WTC11 (cell line): Measurements from ENCODE around the gene STRADB. TPM values are rescaled to one million over a fixed set of nuclear protein-coding genes. Genes with fewer than 3 reads are reported as not detected.

Experiments used
- ATAC-seq: fragments of 200-7000 bp; cut with Tn5 transposase; 2 replicates; pipeline ENCODE4 v1.10.0; 2021; ENCODE audit warnings: mild to moderate bottlenecking, moderate library complexity
- CTCF ChIA-PET: fragments of 300-600 bp; sonication (Branson Sonifier 250); formaldehyde crosslinking; loops from one replicate; lab custom pipeline; 2021; ENCODE audit warnings: antibody characterized with exemption; lab: Charles Lee
- POLR2A ChIA-PET: fragments of 350-600 bp; sonication (Branson Sonifier 250); formaldehyde crosslinking; loops from one replicate; lab custom pipeline; 2021; ENCODE audit warnings: antibody characterized with exemption; lab: Charles Lee
- DNase-seq: peaks from one replicate; pipeline ENCODE4 v3.0.0; 2021; ENCODE audit warnings: low spot score
- H3K27ac Mint-ChIP-seq: 2 replicates; pipeline ENCODE4 v1.8.0; 2021; ENCODE audit warnings: mixed read lengths
- H3K27me3 Mint-ChIP-seq: 2 replicates; pipeline ENCODE4 v1.8.0; 2021; ENCODE audit warnings: low read depth, mild to moderate bottlenecking, moderate library complexity, mixed read lengths
- H3K36me3 Mint-ChIP-seq: 2 replicates; pipeline ENCODE4 v1.8.0; 2021; ENCODE audit warnings: mixed read lengths
- H3K4me1 Mint-ChIP-seq: 2 replicates; pipeline ENCODE4 v1.8.0; 2022; ENCODE audit warnings: mixed read lengths
- H3K4me3 Mint-ChIP-seq: 2 replicates; pipeline ENCODE4 v1.8.0; 2021; ENCODE audit warnings: mild to moderate bottlenecking, moderate library complexity, mixed read lengths
- H3K9me3 Mint-ChIP-seq: 2 replicates; pipeline ENCODE4 v1.8.0; 2021; ENCODE audit warnings: mixed read lengths
- ATF1 ChIP-seq: sonication (generic); formaldehyde crosslinking; IDR thresholded peaks from 2 replicates; pipeline ENCODE4 v1.8.1; 2023; ENCODE audit warnings: mild to moderate bottlenecking, moderate library complexity, missing genetic modification reagents
- CBFB ChIP-seq: sonication (generic); formaldehyde crosslinking; IDR thresholded peaks from 2 replicates; pipeline ENCODE4 v1.8.1; 2022; ENCODE audit warnings: mild to moderate bottlenecking, low read depth, missing genetic modification reagents
- E2F5 ChIP-seq: sonication (generic); formaldehyde crosslinking; IDR thresholded peaks from 2 replicates; pipeline ENCODE4 v1.8.1; 2022; ENCODE audit warnings: mild to moderate bottlenecking, moderate library complexity, missing genetic modification reagents
- IRF2 ChIP-seq: sonication (generic); formaldehyde crosslinking; IDR thresholded peaks from 2 replicates; pipeline ENCODE4 v1.8.0; 2022; ENCODE audit warnings: low read depth, missing genetic modification reagents, borderline replicate concordance
- MYBL2 ChIP-seq: sonication (generic); formaldehyde crosslinking; IDR thresholded peaks from 2 replicates; pipeline ENCODE4 v1.8.1; 2023; ENCODE audit warnings: mild to moderate bottlenecking, moderate library complexity, missing genetic modification reagents
- NFE2L1 ChIP-seq: sonication (generic); formaldehyde crosslinking; IDR thresholded peaks from 2 replicates; pipeline ENCODE4 v1.8.1; 2023; ENCODE audit warnings: missing genetic modification reagents
- NR1H2 ChIP-seq: sonication (generic); formaldehyde crosslinking; IDR thresholded peaks from 2 replicates; pipeline ENCODE4 v1.9.0; 2021; ENCODE audit warnings: mild to moderate bottlenecking, moderate library complexity, missing genetic modification reagents
- OVOL2 ChIP-seq: fragments of 250-450 bp; sonication (Bioruptor Pico); IDR thresholded peaks from 2 replicates; pipeline ENCODE4 v1.9.0; 2021; ENCODE audit warnings: mild to moderate bottlenecking, borderline replicate concordance
- TCF7 ChIP-seq: sonication (generic); formaldehyde crosslinking; IDR thresholded peaks from 2 replicates; pipeline ENCODE4 v1.8.0; 2022; ENCODE audit warnings: mild to moderate bottlenecking, low read depth, missing genetic modification reagents, moderate library complexity
- TEAD4 ChIP-seq: sonication (generic); formaldehyde crosslinking; IDR thresholded peaks from 2 replicates; pipeline ENCODE4 v1.8.0; 2022; ENCODE audit warnings: mild to moderate bottlenecking, missing genetic modification reagents
- ZNF219 ChIP-seq: sonication (generic); formaldehyde crosslinking; IDR thresholded peaks from 2 replicates; pipeline ENCODE4 v1.8.0; 2023; ENCODE audit warnings: missing genetic modification reagents, mild to moderate bottlenecking, borderline replicate concordance
- ZNF416 ChIP-seq: fragments of 250-450 bp; sonication (Bioruptor Pico); IDR thresholded peaks from 2 replicates; pipeline ENCODE4 v1.9.0; 2021; ENCODE audit warnings: mild to moderate bottlenecking, inconsistent platforms
- ZNF425 ChIP-seq: fragments of 250-450 bp; sonication (Bioruptor Pico); conservative IDR thresholded peaks from 2 replicates; pipeline ENCODE4 v1.9.0; 2021; ENCODE audit warnings: mild to moderate bottlenecking
- ZNF671 ChIP-seq: fragments of 250-450 bp; sonication (Bioruptor Pico); IDR thresholded peaks from 2 replicates; pipeline ENCODE4 v1.8.0; 2021; ENCODE audit warnings: mild to moderate bottlenecking
- total RNA-seq: library from RNA; stranded (reverse); gene quantifications from 3 replicates; pipeline ENCODE4 v1.2.3, GENCODE V29; 2021
- TF ChIP-seq, protein P1 (sequence below): fragments of 250-450 bp; sonication (Bioruptor Pico); IDR thresholded peaks from 2 replicates; pipeline ENCODE4 v1.9.0; 2021; ENCODE audit warnings: mild to moderate bottlenecking
- TF ChIP-seq, protein P2 (sequence below): sonication (generic); formaldehyde crosslinking; IDR thresholded peaks from 2 replicates; pipeline ENCODE4 v1.8.0; 2023; ENCODE audit warnings: missing genetic modification reagents, mild to moderate bottlenecking, borderline replicate concordance
- TF ChIP-seq, protein P3 (sequence below): sonication (generic); formaldehyde crosslinking; conservative IDR thresholded peaks from 2 replicates; pipeline ENCODE4 v1.8.1; 2023; ENCODE audit warnings: mild to moderate bottlenecking, low read depth, missing genetic modification reagents, moderate library complexity
- TF ChIP-seq, protein P4 (sequence below): sonication (generic); formaldehyde crosslinking; IDR thresholded peaks from 2 replicates; pipeline ENCODE4 v1.8.1; 2022; ENCODE audit warnings: low read depth, missing genetic modification reagents, borderline replicate concordance

Gene STRADB
- total RNA-seq, 1 experiment from 2014 or later = 36.7 TPM

DNA sequence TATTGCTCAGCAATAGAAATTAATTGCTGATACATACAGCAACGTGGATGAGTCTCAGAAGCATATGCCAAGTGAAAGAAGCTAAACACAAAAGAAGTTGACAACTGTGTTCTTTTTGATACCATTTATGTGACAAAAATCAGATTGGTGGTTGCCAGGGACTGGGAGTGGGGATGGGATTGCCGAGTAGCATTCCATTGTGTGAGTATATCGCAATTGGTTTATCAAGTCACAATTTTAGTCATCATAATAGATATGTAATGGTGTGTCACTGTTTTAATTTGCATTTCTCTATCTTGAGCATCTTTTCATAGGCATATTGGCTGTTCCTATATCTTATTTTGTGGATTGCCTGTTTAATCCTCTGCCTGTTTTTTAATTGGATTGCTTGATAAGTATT, 20.9 kb downstream of the STRADB start:
- CTCF ChIA-PET = no interaction called here
- no peaks in the 10 kb centered on the region for H3K9me3 Mint-ChIP-seq

More for the DNA sequence above, 20.9 kb downstream of the STRADB start:
- no peak for ATAC-seq
- no peak for DNase-seq
- Mint-ChIP-seq H3K4me3 (no peak overlapping the region), H3K27me3 (no peaks in the 10 kb centered on the region), H3K27ac (no peak overlapping the region), H3K4me1 (peaks cover 9% of the 10 kb centered on the region), H3K36me3 (peaks cover 27% of the 10 kb centered on the region)
- TF ChIP-seq MYBL2 (CRISPR knock-in tag) (no peak), E2F5 (CRISPR knock-in tag) (no peak), OVOL2 (no peak), ATF1 (no peak), ZNF425 (no peak), IRF2 (CRISPR knock-in tag) (no peak), TEAD4 (CRISPR knock-in tag) (no peak), NFE2L1 (CRISPR knock-in tag) (no peak), NR1H2 (no peak), TCF7 (CRISPR knock-in tag) (no peak), ZNF416 (CRISPR knock-in tag) (no peak), CBFB (no peak), ZNF219 (CRISPR knock-in tag) (no peak), ZNF671 (CRISPR knock-in tag) (no peak)
- TF ChIP-seq, protein P1, sequence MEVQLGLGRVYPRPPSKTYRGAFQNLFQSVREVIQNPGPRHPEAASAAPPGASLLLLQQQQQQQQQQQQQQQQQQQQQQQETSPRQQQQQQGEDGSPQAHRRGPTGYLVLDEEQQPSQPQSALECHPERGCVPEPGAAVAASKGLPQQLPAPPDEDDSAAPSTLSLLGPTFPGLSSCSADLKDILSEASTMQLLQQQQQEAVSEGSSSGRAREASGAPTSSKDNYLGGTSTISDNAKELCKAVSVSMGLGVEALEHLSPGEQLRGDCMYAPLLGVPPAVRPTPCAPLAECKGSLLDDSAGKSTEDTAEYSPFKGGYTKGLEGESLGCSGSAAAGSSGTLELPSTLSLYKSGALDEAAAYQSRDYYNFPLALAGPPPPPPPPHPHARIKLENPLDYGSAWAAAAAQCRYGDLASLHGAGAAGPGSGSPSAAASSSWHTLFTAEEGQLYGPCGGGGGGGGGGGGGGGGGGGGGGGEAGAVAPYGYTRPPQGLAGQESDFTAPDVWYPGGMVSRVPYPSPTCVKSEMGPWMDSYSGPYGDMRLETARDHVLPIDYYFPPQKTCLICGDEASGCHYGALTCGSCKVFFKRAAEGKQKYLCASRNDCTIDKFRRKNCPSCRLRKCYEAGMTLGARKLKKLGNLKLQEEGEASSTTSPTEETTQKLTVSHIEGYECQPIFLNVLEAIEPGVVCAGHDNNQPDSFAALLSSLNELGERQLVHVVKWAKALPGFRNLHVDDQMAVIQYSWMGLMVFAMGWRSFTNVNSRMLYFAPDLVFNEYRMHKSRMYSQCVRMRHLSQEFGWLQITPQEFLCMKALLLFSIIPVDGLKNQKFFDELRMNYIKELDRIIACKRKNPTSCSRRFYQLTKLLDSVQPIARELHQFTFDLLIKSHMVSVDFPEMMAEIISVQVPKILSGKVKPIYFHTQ (CRISPR knock-in tag) = no peak
- TF ChIP-seq, protein P2, sequence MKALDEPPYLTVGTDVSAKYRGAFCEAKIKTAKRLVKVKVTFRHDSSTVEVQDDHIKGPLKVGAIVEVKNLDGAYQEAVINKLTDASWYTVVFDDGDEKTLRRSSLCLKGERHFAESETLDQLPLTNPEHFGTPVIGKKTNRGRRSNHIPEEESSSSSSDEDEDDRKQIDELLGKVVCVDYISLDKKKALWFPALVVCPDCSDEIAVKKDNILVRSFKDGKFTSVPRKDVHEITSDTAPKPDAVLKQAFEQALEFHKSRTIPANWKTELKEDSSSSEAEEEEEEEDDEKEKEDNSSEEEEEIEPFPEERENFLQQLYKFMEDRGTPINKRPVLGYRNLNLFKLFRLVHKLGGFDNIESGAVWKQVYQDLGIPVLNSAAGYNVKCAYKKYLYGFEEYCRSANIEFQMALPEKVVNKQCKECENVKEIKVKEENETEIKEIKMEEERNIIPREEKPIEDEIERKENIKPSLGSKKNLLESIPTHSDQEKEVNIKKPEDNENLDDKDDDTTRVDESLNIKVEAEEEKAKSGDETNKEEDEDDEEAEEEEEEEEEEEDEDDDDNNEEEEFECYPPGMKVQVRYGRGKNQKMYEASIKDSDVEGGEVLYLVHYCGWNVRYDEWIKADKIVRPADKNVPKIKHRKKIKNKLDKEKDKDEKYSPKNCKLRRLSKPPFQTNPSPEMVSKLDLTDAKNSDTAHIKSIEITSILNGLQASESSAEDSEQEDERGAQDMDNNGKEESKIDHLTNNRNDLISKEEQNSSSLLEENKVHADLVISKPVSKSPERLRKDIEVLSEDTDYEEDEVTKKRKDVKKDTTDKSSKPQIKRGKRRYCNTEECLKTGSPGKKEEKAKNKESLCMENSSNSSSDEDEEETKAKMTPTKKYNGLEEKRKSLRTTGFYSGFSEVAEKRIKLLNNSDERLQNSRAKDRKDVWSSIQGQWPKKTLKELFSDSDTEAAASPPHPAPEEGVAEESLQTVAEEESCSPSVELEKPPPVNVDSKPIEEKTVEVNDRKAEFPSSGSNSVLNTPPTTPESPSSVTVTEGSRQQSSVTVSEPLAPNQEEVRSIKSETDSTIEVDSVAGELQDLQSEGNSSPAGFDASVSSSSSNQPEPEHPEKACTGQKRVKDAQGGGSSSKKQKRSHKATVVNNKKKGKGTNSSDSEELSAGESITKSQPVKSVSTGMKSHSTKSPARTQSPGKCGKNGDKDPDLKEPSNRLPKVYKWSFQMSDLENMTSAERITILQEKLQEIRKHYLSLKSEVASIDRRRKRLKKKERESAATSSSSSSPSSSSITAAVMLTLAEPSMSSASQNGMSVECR (CRISPR knock-in tag) = no peak
- TF ChIP-seq, protein P3, sequence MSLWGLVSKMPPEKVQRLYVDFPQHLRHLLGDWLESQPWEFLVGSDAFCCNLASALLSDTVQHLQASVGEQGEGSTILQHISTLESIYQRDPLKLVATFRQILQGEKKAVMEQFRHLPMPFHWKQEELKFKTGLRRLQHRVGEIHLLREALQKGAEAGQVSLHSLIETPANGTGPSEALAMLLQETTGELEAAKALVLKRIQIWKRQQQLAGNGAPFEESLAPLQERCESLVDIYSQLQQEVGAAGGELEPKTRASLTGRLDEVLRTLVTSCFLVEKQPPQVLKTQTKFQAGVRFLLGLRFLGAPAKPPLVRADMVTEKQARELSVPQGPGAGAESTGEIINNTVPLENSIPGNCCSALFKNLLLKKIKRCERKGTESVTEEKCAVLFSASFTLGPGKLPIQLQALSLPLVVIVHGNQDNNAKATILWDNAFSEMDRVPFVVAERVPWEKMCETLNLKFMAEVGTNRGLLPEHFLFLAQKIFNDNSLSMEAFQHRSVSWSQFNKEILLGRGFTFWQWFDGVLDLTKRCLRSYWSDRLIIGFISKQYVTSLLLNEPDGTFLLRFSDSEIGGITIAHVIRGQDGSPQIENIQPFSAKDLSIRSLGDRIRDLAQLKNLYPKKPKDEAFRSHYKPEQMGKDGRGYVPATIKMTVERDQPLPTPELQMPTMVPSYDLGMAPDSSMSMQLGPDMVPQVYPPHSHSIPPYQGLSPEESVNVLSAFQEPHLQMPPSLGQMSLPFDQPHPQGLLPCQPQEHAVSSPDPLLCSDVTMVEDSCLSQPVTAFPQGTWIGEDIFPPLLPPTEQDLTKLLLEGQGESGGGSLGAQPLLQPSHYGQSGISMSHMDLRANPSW (CRISPR knock-in tag) = no peak
- TF ChIP-seq, protein P4, sequence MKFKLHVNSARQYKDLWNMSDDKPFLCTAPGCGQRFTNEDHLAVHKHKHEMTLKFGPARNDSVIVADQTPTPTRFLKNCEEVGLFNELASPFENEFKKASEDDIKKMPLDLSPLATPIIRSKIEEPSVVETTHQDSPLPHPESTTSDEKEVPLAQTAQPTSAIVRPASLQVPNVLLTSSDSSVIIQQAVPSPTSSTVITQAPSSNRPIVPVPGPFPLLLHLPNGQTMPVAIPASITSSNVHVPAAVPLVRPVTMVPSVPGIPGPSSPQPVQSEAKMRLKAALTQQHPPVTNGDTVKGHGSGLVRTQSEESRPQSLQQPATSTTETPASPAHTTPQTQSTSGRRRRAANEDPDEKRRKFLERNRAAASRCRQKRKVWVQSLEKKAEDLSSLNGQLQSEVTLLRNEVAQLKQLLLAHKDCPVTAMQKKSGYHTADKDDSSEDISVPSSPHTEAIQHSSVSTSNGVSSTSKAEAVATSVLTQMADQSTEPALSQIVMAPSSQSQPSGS (CRISPR knock-in tag) = no peak
- POLR2A ChIA-PET = no interaction called here
